Right atrium auricular region (tissue), 2 donors: ENCODE data around the gene CDH1. TPM values are rescaled to one million over a fixed set of nuclear protein-coding genes. Genes with fewer than 3 reads are reported as not detected.

Experiments
- DNase-seq: peaks from one replicate; pipeline ENCODE4 v3.0.0-alpha.2; 2019; ENCODE audit warnings: low spot score
- H3K27ac ChIP-seq, 2 donors: fragments of 200-600 bp; sonication (generic); 1 replicate in 1 of 2; 2 replicates in 1 of 2; pipeline ENCODE4 v1.5.1; 2016 to 2019
- H3K27me3 ChIP-seq, 2 donors: fragments of 200-600 bp; sonication (generic); one replicate each; pipeline versions ENCODE4 v1.5.1 to v1.6.0; 2017 to 2019
- H3K36me3 ChIP-seq: fragments of 200-600 bp; sonication (generic); one replicate; pipeline ENCODE4 v1.5.1; 2016
- H3K4me1 ChIP-seq, 2 donors: fragments of 200-600 bp; sonication (generic); one replicate each; pipeline versions ENCODE4 v1.5.1 to v1.6.0; 2017 to 2019
- H3K4me3 ChIP-seq, 2 donors: fragments of 200-600 bp; sonication (generic); 1 replicate in 1 of 2; 2 replicates in 1 of 2; pipeline ENCODE4 v1.5.1; 2017 to 2019; ENCODE audit warnings: mild to moderate bottlenecking in 1 of 2, moderate library complexity in 1 of 2
- H3K9me3 ChIP-seq, 2 donors: fragments of 200-600 bp; sonication (generic); one replicate each; pipeline ENCODE4 v1.5.1; 2019
- CTCF ChIP-seq, 2 donors: fragments of 200-600 bp; sonication (generic); IDR thresholded peaks; one replicate each; pipeline ENCODE4 v1.5.1; 2019; ENCODE audit warnings: antibody characterized with exemption in 2 of 2
- total RNA-seq, 2 donors: library from RNA; depleted of rRNA; stranded (reverse); fragments of >200 nt; gene quantifications; one replicate each; pipeline ENCODE4 v1.1.0, GENCODE V29; 2016

The CDH1 gene
- 1 to 10 TPM in 1 of 2 donors, under 1 TPM in 1; 0.93 to 1.4 TPM for total RNA-seq

- no peak for TF ChIP-seq CTCF (IDR thresholded peaks at IDR 0.05)
- H3K4me1 ChIP-seq, result peaks cover 0 to 15% of the 10 kb centered on the region in 2 donors
- no peaks in the 10 kb centered on the region for H3K36me3 ChIP-seq
- no peak for DNase-seq
- no peaks in the 10 kb centered on the region for H3K9me3 ChIP-seq
- H3K27ac ChIP-seq, result no peak within 1 kb of the TSS
- H3K4me3 ChIP-seq, result peak within 1 kb of the TSS in 1 of 2 donors; percentile 40
- H3K27me3 ChIP-seq, result peaks cover 15 to 20% of the 10 kb centered on the region in 2 donors
These were observed at the start of gene CDH1 for GRCh38 chr16:68737046-68737729. TSS of gene CDH1 (plus strand) at chr16:68737292. CDS start at chr16:68737416, 124 bp downstream.

GRCh38 chr16:68689921-68690320, 47.2 kb upstream of the CDH1 start:
- Histone ChIP-seq H3K36me3 (no peaks in the 10 kb centered on the region), H3K27ac (no peak overlapping the region), H3K9me3 (no peaks in the 10 kb centered on the region), H3K4me3 (no peak overlapping the region), H3K27me3 (no peaks in the 10 kb centered on the region), H3K4me1 (no peaks in the 10 kb centered on the region)
- DNase-seq, result no peak
- no peak for TF ChIP-seq CTCF (IDR thresholded peaks at IDR 0.05)

GRCh38 chr16:68695575-68695974, 41.5 kb upstream of the CDH1 start:
- DNase-seq, result no peak
- Histone ChIP-seq H3K9me3 (no peaks in the 10 kb centered on the region), H3K27ac (no peak overlapping the region), H3K4me3 (no peak overlapping the region), H3K27me3 (no peaks in the 10 kb centered on the region), H3K36me3 (no peaks in the 10 kb centered on the region), H3K4me1 (no peaks in the 10 kb centered on the region)
- no peak for TF ChIP-seq CTCF (IDR thresholded peaks at IDR 0.05)

GRCh38 chr16:68696514-68696913, 40.6 kb upstream of the CDH1 start:
- TF ChIP-seq CTCF (IDR thresholded peaks at IDR 0.05), result no peak
- no peak overlapping the region for H3K4me3 ChIP-seq
- no peak for DNase-seq

GRCh38 chr16:68698091-68698490, 39.0 kb upstream of the CDH1 start:
- Histone ChIP-seq H3K36me3 (no peaks in the 10 kb centered on the region), H3K4me1 (no peaks in the 10 kb centered on the region), H3K27ac (no peak overlapping the region), H3K27me3 (no peaks in the 10 kb centered on the region), H3K9me3 (no peaks in the 10 kb centered on the region), H3K4me3 (no peak overlapping the region)
- no peak for TF ChIP-seq CTCF (IDR thresholded peaks at IDR 0.05)
- DNase-seq, result no peak

More at GRCh38 chr16:68696514-68696913, 40.6 kb upstream of the CDH1 start:
- no peaks in the 10 kb centered on the region for H3K9me3 ChIP-seq
- H3K27ac ChIP-seq, result no peak overlapping the region
- H3K4me1 ChIP-seq, result no peaks in the 10 kb centered on the region
- H3K27me3 ChIP-seq, result no peaks in the 10 kb centered on the region
- no peaks in the 10 kb centered on the region for H3K36me3 ChIP-seq

- no peak for TF ChIP-seq CTCF (IDR thresholded peaks at IDR 0.05)
- no peaks in the 10 kb centered on the region for H3K4me1 ChIP-seq
- no peak for DNase-seq
These were observed 37.0 kb upstream of the CDH1 start for GRCh38 chr16:68700120-68700519.

More at GRCh38 chr16:68700120-68700519, 37.0 kb upstream of the CDH1 start:
- H3K27ac ChIP-seq, result no peak overlapping the region
- H3K27me3 ChIP-seq, result no peaks in the 10 kb centered on the region
- H3K9me3 ChIP-seq, result no peaks in the 10 kb centered on the region
- no peaks in the 10 kb centered on the region for H3K36me3 ChIP-seq
- no peak overlapping the region for H3K4me3 ChIP-seq
